NCI-H1105 treated with DMSO at 0.1 percent for 48 hours (cell line): ENCODE data around the gene RBM19.

Source experiments
- DNase-seq: peaks from one replicate; lab custom pipeline; 2025; lab: John Stamatoyannopoulos, UW

The RBM19 gene

GRCh38 chr12:113988064-113988451 lies 21.9 kb upstream of the RBM19 start:
- no peak for DNase-seq

DNA sequence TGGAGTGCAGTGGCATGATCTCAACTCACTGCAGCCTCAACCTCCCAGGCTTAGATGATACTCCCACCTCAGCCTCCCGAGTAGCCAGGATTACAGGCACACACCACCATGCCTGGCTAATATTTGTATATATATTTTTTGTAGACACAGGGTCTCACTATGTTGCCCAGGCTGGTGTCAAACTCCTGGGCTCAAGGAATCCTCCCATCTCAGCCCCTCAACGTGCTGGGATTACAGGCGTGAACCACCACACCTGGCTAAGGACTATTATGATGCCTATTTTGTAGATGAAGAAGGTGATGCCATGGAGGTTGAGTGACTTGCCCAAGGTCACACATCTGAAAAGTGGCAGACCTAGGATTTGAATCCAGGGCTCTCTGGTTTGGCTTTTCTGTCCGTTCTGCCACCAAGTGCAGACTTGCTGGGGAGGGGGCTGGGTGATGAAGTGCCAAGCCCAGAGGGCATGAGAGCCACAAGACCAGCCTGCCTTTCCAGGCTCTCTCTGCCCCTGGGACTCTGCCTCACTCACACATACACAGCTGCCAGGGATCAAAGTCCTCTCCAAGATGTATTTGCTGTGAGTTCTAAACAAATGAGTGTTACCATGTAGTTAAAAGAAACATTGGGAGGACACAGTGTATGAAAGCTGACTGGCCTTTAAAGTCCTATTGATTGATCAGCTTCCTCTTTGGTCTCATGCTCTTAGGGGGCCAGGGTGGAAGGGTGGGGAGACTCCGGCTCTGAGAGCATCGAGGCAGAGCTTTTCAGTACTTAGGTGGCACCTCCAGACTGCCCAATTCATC lies 21.3 kb upstream of the RBM19 start:
- no peak for DNase-seq

DNA sequence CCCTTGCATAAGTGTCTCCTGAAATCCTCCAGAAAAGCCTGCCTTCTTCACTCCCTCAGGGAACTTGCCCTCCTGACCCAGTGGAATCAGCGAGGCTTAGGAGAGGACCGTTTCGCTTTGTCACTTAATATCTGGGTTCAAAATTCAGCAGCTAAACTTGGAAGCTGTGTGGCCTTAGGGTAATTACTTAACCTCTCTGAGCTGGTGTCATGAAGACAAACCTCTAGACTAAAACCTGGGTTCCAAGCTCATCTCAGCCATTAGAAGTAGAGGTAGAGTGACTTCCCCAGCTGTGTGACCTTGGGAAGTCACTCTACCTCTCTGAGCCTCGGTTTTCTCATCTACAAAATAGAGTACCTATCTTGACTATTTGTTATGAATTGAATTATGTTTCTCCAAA lies 18.3 kb upstream of the RBM19 start:
- DNase-seq, result no peak

GRCh38 chr12:113983777-113984448 lies 17.8 kb upstream of the RBM19 start:
- DNase-seq, result no peak

GRCh38 chr12:113983265-113983664 lies 17.1 kb upstream of the RBM19 start:
- no peak for DNase-seq

- no peak for DNase-seq
Measured at GRCh38 chr12:113981876-113982275, 15.8 kb upstream of the RBM19 start.

GRCh38 chr12:113980537-113981337 lies 14.6 kb upstream of the RBM19 start:
- peak; percentile 70 for DNase-seq

- DNase-seq, result no peak
Measured at GRCh38 chr12:113980054-113980453, 13.9 kb upstream of the RBM19 start.

- no peak for DNase-seq
Measured at GRCh38 chr12:113978080-113978479, 12.0 kb upstream of the RBM19 start.

GRCh38 chr12:113974006-113974405 lies 7.9 kb upstream of the RBM19 start:
- DNase-seq, result no peak

GRCh38 chr12:113973109-113973904 lies 7.2 kb upstream of the RBM19 start:
- no peak for DNase-seq

DNA sequence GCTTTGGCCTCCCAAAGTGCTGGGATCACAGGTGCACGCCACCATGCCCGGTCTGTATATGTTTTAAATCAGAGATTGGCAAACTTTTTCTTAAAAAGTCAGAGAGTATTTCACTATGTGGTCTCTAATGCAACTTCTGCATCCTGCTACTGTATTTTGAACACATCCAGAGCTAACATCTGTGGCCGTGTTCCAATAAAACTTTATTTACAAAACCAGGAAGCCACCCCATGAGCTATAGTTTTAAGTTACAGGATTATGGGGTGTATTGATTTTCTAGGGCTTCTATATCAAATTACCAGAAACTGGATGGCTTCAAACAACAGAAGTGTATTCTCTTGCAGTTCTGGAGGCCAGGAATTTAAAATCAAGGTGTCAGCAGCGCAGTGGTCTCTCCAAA lies 5.3 kb upstream of the RBM19 start:
- DNase-seq, result no peak

DNA sequence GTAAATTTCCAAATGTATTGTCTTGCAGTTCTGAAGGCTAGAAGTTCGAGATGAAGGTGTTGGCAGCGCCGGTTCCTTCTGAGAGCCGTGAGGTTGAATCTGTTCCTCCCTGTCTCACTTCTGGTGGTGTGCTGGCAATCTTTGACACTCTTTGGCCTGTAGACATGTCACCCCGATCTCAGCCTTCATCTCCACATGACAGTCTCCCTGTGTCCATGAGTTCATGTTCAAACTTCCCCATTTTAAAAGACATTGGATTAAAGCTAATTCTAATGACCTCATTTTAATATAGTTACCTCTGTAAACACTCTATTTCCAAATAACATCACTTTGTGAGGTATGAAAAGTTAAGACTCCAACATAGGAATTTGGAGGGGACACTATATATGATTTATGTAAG lies 4.1 kb upstream of the RBM19 start:
- no peak for DNase-seq

DNA sequence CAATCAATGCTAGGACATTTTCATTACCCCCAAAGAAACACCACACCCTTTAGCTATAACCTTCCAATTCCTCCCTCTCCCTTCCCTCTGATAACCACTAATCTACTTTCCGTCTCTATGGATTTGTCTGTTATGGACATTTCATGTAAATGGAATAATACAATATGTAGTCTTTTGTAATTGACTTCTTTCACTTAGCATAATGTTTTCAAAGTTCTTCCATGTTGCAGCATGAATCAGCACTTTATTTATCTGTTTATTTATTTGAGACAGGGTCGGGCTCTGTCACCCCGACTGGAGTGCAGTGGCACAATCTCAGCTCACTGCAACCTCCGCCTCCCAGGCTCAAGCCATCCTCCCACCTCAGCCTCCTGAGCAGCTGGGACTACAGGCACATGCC lies 1.2 kb upstream of the RBM19 start:
- DNase-seq, result no peak

GRCh38 chr12:113962733-113963132 lies 3.4 kb downstream of the RBM19 start:
- DNase-seq, result no peak

- no peak for DNase-seq
Measured at GRCh38 chr12:113961921-113962710, 4.0 kb downstream of the RBM19 start.

- no peak for DNase-seq
Measured at GRCh38 chr12:113960030-113960429, 6.1 kb downstream of the RBM19 start.

- DNase-seq, result no peak
Measured at GRCh38 chr12:113959096-113959495, 7.0 kb downstream of the RBM19 start.

GRCh38 chr12:113958108-113958507 lies 8.0 kb downstream of the RBM19 start:
- no peak for DNase-seq

DNA sequence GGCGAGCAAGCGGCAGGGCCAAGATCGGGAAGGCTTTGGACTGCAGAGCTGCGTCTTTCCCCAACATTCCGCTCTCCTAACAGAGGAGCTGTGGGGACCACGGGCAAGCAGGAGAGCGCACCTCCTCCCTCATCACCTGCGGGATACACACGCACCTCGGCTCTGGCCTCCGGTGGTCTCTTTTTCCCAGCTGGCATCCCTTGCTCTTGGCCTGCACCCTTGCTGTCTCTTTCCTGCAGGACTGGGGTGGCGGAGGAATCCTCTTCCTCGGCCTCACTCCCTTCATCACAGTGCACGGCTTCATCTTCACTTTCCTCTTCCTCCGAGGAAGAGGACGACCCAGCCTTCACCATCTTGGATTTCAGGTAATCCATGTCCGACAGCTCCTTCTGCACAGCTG lies 8.5 kb downstream of the RBM19 start:
- DNase-seq, result no peak
